GM12878 (cell line): ENCODE measurements around the gene CLSTN2. TPM values are rescaled to one million over a fixed set of nuclear protein-coding genes. Genes with fewer than 3 reads are reported as not detected.

Experiments
- ATAC-seq: fragments of 200-7000 bp; cut with Tn5 transposase; 3 replicates; pipeline ENCODE4 v1.9.1; 2020; ENCODE audit warnings: mild to moderate bottlenecking, moderate library complexity
- BruUV-seq: library from RNA; stranded (reverse); fragments of 400-500 nt; replicated peaks from 2 replicates; lab custom pipeline; 2021; lab: Mats Ljungman, UMichigan
- CTCF ChIA-PET: fragments of 300-600 bp; sonication (Branson Sonifier 250); formaldehyde crosslinking; extraction: SDS; loops from one replicate; lab custom pipeline; 2021; ENCODE audit warnings: inconsistent platforms; lab: Yijun Ruan, JAX
- POLR2A ChIA-PET: fragments of 350-600 bp; formaldehyde crosslinking; extraction: SDS; loops from one replicate; lab custom pipeline; 2021; ENCODE audit warnings: inconsistent platforms; lab: Charles Lee
- RAD21 ChIA-PET: fragments of 300-600 bp; sonication (Branson Sonifier 250); formaldehyde crosslinking; loops from one replicate; lab custom pipeline; 2023; ENCODE audit warnings: antibody characterized with exemption; ENCODE audit not compliant: unreplicated experiment; lab: Charles Lee
- SMC1A ChIA-PET: fragments of 300-600 bp; sonication (Branson Sonifier 250); formaldehyde crosslinking; loops from one replicate; lab custom pipeline; 2023; ENCODE audit not compliant: unreplicated experiment, uncharacterized antibody; lab: Charles Lee
- DNase-seq: peaks from one replicate; pipeline ENCODE4 v3.0.0-alpha.2; 2011; ENCODE audit warnings: low read depth, low spot score
- FAIRE-seq: peaks from 3 replicates; lab custom pipeline; 2011; peaks lifted over from hg19 to GRCh38; lab: Jason Lieb, UNC
- H2AFZ ChIP-seq: 2 replicates; pipeline ENCODE4 v1.6.0; 2011; ENCODE audit warnings: low read depth, low read length, control low read depth; ENCODE audit not compliant: control insufficient read depth
- H3K27ac ChIP-seq: 2 replicates; pipeline ENCODE4 v1.5.1; 2011; ENCODE audit warnings: control low read depth; ENCODE audit not compliant: control insufficient read depth, insufficient read depth
- H3K27me3 ChIP-seq, 2 experiments: replicated peaks in 1 of 2; 2 replicates each; pipeline versions ENCODE4 v1.6.0 to v1.6.1; 2011; ENCODE audit warnings: low read length in 1 of 2; ENCODE audit not compliant: control insufficient read depth in 2 of 2, insufficient read depth in 2 of 2
- H3K36me3 ChIP-seq, 2 experiments: 2 replicates each; pipeline ENCODE4 v1.5.1; 2011; ENCODE audit warnings: low read length in 1 of 2; ENCODE audit not compliant: control insufficient read depth in 2 of 2, insufficient read depth in 2 of 2
- H3K4me1 ChIP-seq: 2 replicates; pipeline ENCODE4 v1.6.1; 2011; ENCODE audit warnings: mild to moderate bottlenecking, low read length, moderate library complexity, mixed read lengths; ENCODE audit not compliant: control insufficient read depth, insufficient read depth
- H3K4me2 ChIP-seq: 2 replicates; pipeline ENCODE4 v1.6.0; 2011; ENCODE audit warnings: control low read depth; ENCODE audit not compliant: control insufficient read depth, insufficient read depth
- H3K4me3 ChIP-seq: fragments of 200-600 bp; sonication (generic); 2 replicates; pipeline ENCODE4 v1.5.1; 2016
- H3K79me2 ChIP-seq: 2 replicates; pipeline ENCODE4 v1.6.0; 2011; ENCODE audit warnings: low read length; ENCODE audit not compliant: control insufficient read depth, insufficient read depth
- H3K9ac ChIP-seq: 2 replicates; pipeline ENCODE4 v1.8.0; 2011; ENCODE audit warnings: low read length, control low read depth, mixed read lengths; ENCODE audit not compliant: control insufficient read depth, insufficient read depth
- H3K9me3 ChIP-seq: replicated peaks from 3 replicates; pipeline ENCODE4 v1.5.1; 2011; ENCODE audit warnings: mild to moderate bottlenecking, low read length; ENCODE audit not compliant: control insufficient read depth, insufficient read depth
- H4K20me1 ChIP-seq: 2 replicates; pipeline ENCODE4 v1.6.0; 2011; ENCODE audit not compliant: control insufficient read depth, insufficient read depth
- EP300 ChIP-seq, 2 experiments: fragments of 150-350 bp in 1 of 2; IDR thresholded peaks; 2 replicates each; pipeline ENCODE4 v1.6.1; 2011 to 2012; ENCODE audit warnings: low read depth in 2 of 2, low read length in 2 of 2, borderline replicate concordance in 1 of 2, improper control_type of control experiment in 1 of 2, inconsistent platforms in 1 of 2; ENCODE audit not compliant: control insufficient read depth in 1 of 2
- FOXM1 ChIP-seq: IDR thresholded peaks from 2 replicates; pipeline ENCODE4 v1.6.1; 2012; ENCODE audit warnings: low read depth, mild to moderate bottlenecking, inconsistent platforms, low read length, moderate library complexity
- GABPA ChIP-seq: IDR thresholded peaks from 2 replicates; pipeline ENCODE4 v1.6.1; 2014; ENCODE audit warnings: antibody characterized with exemption, low read depth, mild to moderate bottlenecking, inconsistent platforms
- GATAD2B ChIP-seq: fragments of 450-650 bp; conservative IDR thresholded peaks from 2 replicates; pipeline ENCODE4 v1.6.1; 2017; ENCODE audit warnings: low read depth, mild to moderate bottlenecking, moderate library complexity
- IRF3 ChIP-seq: fragments of 450-650 bp; IDR thresholded peaks from 2 replicates; pipeline ENCODE4 v1.6.1; 2014; ENCODE audit warnings: mild to moderate bottlenecking
- KAT2A ChIP-seq: conservative IDR thresholded peaks from 2 replicates; pipeline ENCODE4 v1.6.1; 2011; ENCODE audit warnings: low read depth, low read length; ENCODE audit not compliant: control insufficient read depth
- KDM1A ChIP-seq: fragments of 200-600 bp; sonication (generic); IDR thresholded peaks from 2 replicates; pipeline ENCODE4 v1.6.1; 2016; ENCODE audit warnings: borderline replicate concordance
- MTA2 ChIP-seq: fragments of 450-650 bp; IDR thresholded peaks from 2 replicates; pipeline ENCODE4 v1.6.1; 2016; ENCODE audit warnings: low read depth, mild to moderate bottlenecking, moderate library complexity
- MYB ChIP-seq: fragments of 150-350 bp; IDR thresholded peaks from 2 replicates; pipeline ENCODE4 v1.6.1; 2014; ENCODE audit warnings: mild to moderate bottlenecking, low read depth, low read length, borderline replicate concordance
- NFIC ChIP-seq: IDR thresholded peaks from 2 replicates; pipeline ENCODE4 v1.6.1; 2012; ENCODE audit warnings: low read depth, mild to moderate bottlenecking, inconsistent platforms, low read length, moderate library complexity
- NR2C1 ChIP-seq: fragments of 450-650 bp; IDR thresholded peaks from 2 replicates; pipeline ENCODE4 v1.6.1; 2017; ENCODE audit warnings: antibody characterized with exemption, mild to moderate bottlenecking, moderate library complexity
- POLR2AphosphoS2 ChIP-seq: IDR thresholded peaks from 2 replicates; pipeline ENCODE4 v1.6.1; 2011; ENCODE audit warnings: low read depth, mild to moderate bottlenecking, low read length, improper control_type of control experiment, moderate library complexity
- RAD21 ChIP-seq: IDR thresholded peaks from 2 replicates; pipeline ENCODE4 v1.6.1; 2011; ENCODE audit warnings: mild to moderate bottlenecking, low read depth, low read length, moderate library complexity; ENCODE audit not compliant: insufficient read depth
- RELA ChIP-seq: fragments of 450-650 bp; IDR thresholded peaks from 2 replicates; pipeline ENCODE4 v1.8.0; 2014; ENCODE audit warnings: borderline replicate concordance; ENCODE audit not compliant: partially characterized antibody
- SMAD1 ChIP-seq: fragments of 450-650 bp; IDR thresholded peaks from 2 replicates; pipeline ENCODE4 v1.6.1; 2018; ENCODE audit warnings: mild to moderate bottlenecking, low read depth; ENCODE audit not compliant: partially characterized antibody
- SUZ12 ChIP-seq: fragments of 200-600 bp; sonication (generic); IDR thresholded peaks from one replicate; pipeline ENCODE4 v1.6.1; 2018; ENCODE audit warnings: antibody characterized with exemption, mild to moderate bottlenecking; ENCODE audit not compliant: unreplicated experiment
- TCF7 ChIP-seq: IDR thresholded peaks from 2 replicates; pipeline ENCODE4 v1.6.1; 2014; ENCODE audit warnings: antibody characterized with exemption, borderline replicate concordance
- YBX1 ChIP-seq: fragments of 450-650 bp; IDR thresholded peaks from 2 replicates; pipeline ENCODE4 v1.6.1; 2016; ENCODE audit warnings: antibody characterized with exemption
- ZBED1 ChIP-seq: IDR thresholded peaks from 2 replicates; pipeline ENCODE4 v1.6.1; 2016; ENCODE audit warnings: borderline replicate concordance
- WGBS: methylation state at CpG from one replicate; pipeline ENCODE4 v1.1.6; 2016; ENCODE audit warnings: low lambda C conversion rate; ENCODE audit not compliant: insufficient replicate concordance, insufficient coverage; ENCODE audit errors: missing lambda C conversion rate; 5-methylcytosine and 5-hydroxymethylcytosine counted together
- in situ Hi-C: fragments of 300-500 bp; cut with MboI; formaldehyde crosslinking; loops from 9 replicates; pipeline ENCODE4 v1.14.3; 2018; ENCODE audit warnings: mixed read lengths
- intact Hi-C: fragments of 100-400 bp; cut with micrococcal nuclease; formaldehyde crosslinking; loops from one replicate; pipeline ENCODE4 v1.14.2; 2022; ENCODE audit not compliant: unreplicated experiment
- polyA plus RNA-seq, 11 experiments: library from polyadenylated mRNA; depleted of rRNA in 4 of 11; unstranded in 6 of 11; stranded (reverse) in 5 of 11; fragments of >200 nt; fragmentation: Nextera tagmentation in 4 of 11; fragmentation: Illumina TruSeq in 1 of 11; extraction: Ambion mirVana in 4 of 11; extraction: Trizol in 1 of 11; gene quantifications; 1 replicate in 1 of 11; 2 replicates in 10 of 11; pipeline versions ENCODE4 v1.2.1 to v1.2.3, GENCODE V29; 2011 to 2016; ENCODE audit warnings: inconsistent platforms in 2 of 11, missing spikeins in 2 of 11, low read depth in 1 of 11
- total RNA-seq, 4 experiments: library from RNA; depleted of rRNA in 3 of 4; stranded (reverse); fragments of >200 nt in 3 of 4; fragmentation: Illumina TruSeq in 1 of 4; extraction: Trizol in 1 of 4; gene quantifications; 2 replicates each; pipeline versions ENCODE4 v1.2.1 to v1.2.3, GENCODE V29; 2013 to 2021

CLSTN2 gene
- total and polyA plus RNA-seq, 10 of the 15 experiments (the other 5 are each of a cell fraction or from before 2014, with no cell fraction given), result under 0.01 to 0.10 (median under 0.01) TPM; not detected in 5

GRCh38 chr3:140238646-140239314 is 303.8 kb downstream of the CLSTN2 start:
- Histone ChIP-seq H3K4me3 (no peak overlapping the region), H3K4me2 (no peak overlapping the region), H3K36me3 (no peaks in the 10 kb centered on the region), H2AFZ (no peak overlapping the region), H3K27ac (no peak overlapping the region), H3K9ac (no peak overlapping the region), H3K27me3 (no peaks in the 10 kb centered on the region), H3K4me1 (no peaks in the 10 kb centered on the region), H3K9me3 (no peaks in the 10 kb centered on the region), H4K20me1 (no peaks in the 10 kb centered on the region), H3K79me2 (no peaks in the 10 kb centered on the region)
- TF ChIP-seq SMAD1 (no peak), NFIC (no peak), IRF3 (no peak)
- no TSS peak for BruUV-seq
- DNase-seq, result no peak
- WGBS, result 2% methylated on average over 2 of the region's 2 CpGs
- no peak for FAIRE-seq
- ChIA-PET CTCF (no interaction called here), POLR2A (no interaction called here), RAD21 (interaction anchor here (1.1 kb wide), 1 partner anchor 111 kb away, joined by 3 read pairs; no protein-coding TSS in a partner anchor), SMC1A (no interaction called here)
- in situ Hi-C loops (no loop called here), intact Hi-C loops (no loop called here)
- no peak for ATAC-seq

- Histone ChIP-seq H3K79me2 (no peaks in the 10 kb centered on the region), H3K9ac (no peak overlapping the region), H3K4me3 (no peak overlapping the region), H3K27ac (no peak overlapping the region), H3K4me2 (no peak overlapping the region), H3K4me1 (no peaks in the 10 kb centered on the region), H3K9me3 (no peaks in the 10 kb centered on the region), H4K20me1 (no peaks in the 10 kb centered on the region), H3K27me3 (no peaks in the 10 kb centered on the region), H3K36me3 (no peaks in the 10 kb centered on the region), H2AFZ (no peak overlapping the region)
- intact Hi-C loops, result no loop called here
- ChIA-PET RAD21 (no interaction called here), SMC1A (no interaction called here), POLR2A (no interaction called here), CTCF (no interaction called here)
- no TSS peak for BruUV-seq
- DNase-seq, result no peak
- 31% methylated on average over 5 of the region's 5 CpGs for WGBS
- no peak for FAIRE-seq
- no peak for ATAC-seq
- in situ Hi-C loops, result no loop called here
- TF ChIP-seq MTA2 (no peak), POLR2AphosphoS2 (no peak), RAD21 (no peak), RELA (no peak), KDM1A (no peak), GATAD2B (no peak), TCF7 (no peak), YBX1 (no peak), NR2C1 (no peak), KAT2A (no peak), SUZ12 (no peak), EP300 (IDR thresholded peaks at IDR 0.05; ENCODE audit: borderline replicate concordance in 1 of 2, control insufficient read depth in 1 of 2, low read depth in 2 of 2, low read length in 2 of 2) (no peak), GABPA (no peak), ZBED1 (no peak), MYB (no peak), FOXM1 (no peak)
Observed at GRCh38 chr3:140242818-140243276, 307.9 kb downstream of the CLSTN2 start.
